Keratinocyte (primary cell): ENCODE data around the gene PLBD2. TPM values are rescaled to one million over a fixed set of nuclear protein-coding genes. Genes with fewer than 3 reads are reported as not detected.

ENCODE experiments used
- DNase-seq: peaks from one replicate; pipeline ENCODE4 v3.0.0-alpha.2; 2011; ENCODE audit warnings: low read depth, missing footprints, low spot score
- FAIRE-seq: peaks from 2 replicates; lab custom pipeline; 2011; peaks lifted over from hg19 to GRCh38; lab: Jason Lieb, UNC
- H2AFZ ChIP-seq: 2 replicates; pipeline ENCODE4 v1.6.0; 2012; ENCODE audit warnings: low read length, control low read depth, inconsistent platforms; ENCODE audit not compliant: control insufficient read depth
- H3K27ac ChIP-seq: 2 replicates; pipeline ENCODE4 v1.5.1; 2011; ENCODE audit warnings: low read length; ENCODE audit not compliant: control insufficient read depth, insufficient read depth
- H3K27me3 ChIP-seq: 3 replicates; pipeline ENCODE4 v1.6.0; 2011; ENCODE audit warnings: low read length; ENCODE audit not compliant: control insufficient read depth, insufficient read depth; ENCODE audit errors: extremely low read depth
- H3K36me3 ChIP-seq, 2 experiments: 2 replicates in 1 of 2; 3 replicates in 1 of 2; pipeline ENCODE4 v1.5.1; 2011; ENCODE audit warnings: low read length in 2 of 2, mild to moderate bottlenecking in 1 of 2; ENCODE audit not compliant: control insufficient read depth in 2 of 2, insufficient read depth in 2 of 2; ENCODE audit errors: extremely low read depth in 1 of 2
- H3K4me1 ChIP-seq: 3 replicates; pipeline ENCODE4 v1.5.1; 2011; ENCODE audit warnings: low read length; ENCODE audit not compliant: control insufficient read depth, insufficient read depth; ENCODE audit errors: extremely low read depth
- H3K4me2 ChIP-seq: 3 replicates; pipeline ENCODE4 v1.6.0; 2011; ENCODE audit warnings: low read depth, low read length; ENCODE audit not compliant: control insufficient read depth, insufficient read depth; ENCODE audit errors: extremely low read depth
- H3K4me3 ChIP-seq, 3 experiments: fragments of 200-600 bp in 1 of 3; sonication (generic) in 1 of 3; 2 replicates in 2 of 3; 3 replicates in 1 of 3; pipeline ENCODE4 v1.5.1; 2011 to 2016; ENCODE audit warnings: low read length in 3 of 3, mild to moderate bottlenecking in 3 of 3, control low read depth in 2 of 3, inconsistent platforms in 1 of 3, low read depth in 1 of 3, mixed read lengths in 1 of 3, mixed run types in 1 of 3, moderate library complexity in 1 of 3; ENCODE audit not compliant: control insufficient read depth in 2 of 3, insufficient read depth in 2 of 3; ENCODE audit errors: extremely low read depth in 1 of 3
- H3K79me2 ChIP-seq: 2 replicates; pipeline ENCODE4 v1.6.0; 2012; ENCODE audit warnings: low read length; ENCODE audit not compliant: control insufficient read depth, insufficient read depth
- H3K9ac ChIP-seq: 3 replicates; pipeline ENCODE4 v1.6.0; 2011; ENCODE audit warnings: low read length; ENCODE audit not compliant: control insufficient read depth, insufficient read depth; ENCODE audit errors: extremely low read depth
- H3K9me1 ChIP-seq: 3 replicates; pipeline ENCODE4 v1.6.0; 2011; ENCODE audit warnings: low read length; ENCODE audit not compliant: control insufficient read depth, insufficient read depth; ENCODE audit errors: extremely low read depth
- H3K9me3 ChIP-seq: 2 replicates; pipeline ENCODE4 v1.5.1; 2012; ENCODE audit warnings: low read depth, low read length; ENCODE audit not compliant: control insufficient read depth
- H4K20me1 ChIP-seq: 3 replicates; pipeline ENCODE4 v1.6.0; 2011; ENCODE audit warnings: low read length; ENCODE audit not compliant: control insufficient read depth, insufficient read depth; ENCODE audit errors: extremely low read depth
- EZH2 ChIP-seq: IDR thresholded peaks from one replicate; pipeline ENCODE4 v1.6.1; 2012; ENCODE audit warnings: inconsistent platforms, mild to moderate bottlenecking, low read length, moderate library complexity
- dilution Hi-C: fragments of 300-500 bp; cut with MboI; formaldehyde crosslinking; loops from one replicate; pipeline ENCODE4 v1.7.0; 2020; ENCODE audit warnings: low sequenced_read_pairs; ENCODE audit not compliant: extremely low pct_ligation_motif_present
- polyA plus RNA-seq, 5 experiments: library from polyadenylated mRNA; depleted of rRNA in 3 of 5; stranded (reverse) in 3 of 5; stranded (forward) in 1 of 5; unstranded in 1 of 5; fragments of >200 nt; gene quantifications; 1 replicate in 1 of 5; 2 replicates in 3 of 5; 3 replicates in 1 of 5; pipeline versions ENCODE4 v1.2.1 to v1.2.3, GENCODE V29; 2011 to 2012; ENCODE audit warnings: missing spikeins in 2 of 5, low read depth in 1 of 5, low replicate concordance in 1 of 5
- TF ChIP-seq, protein P1 (sequence below), 3 experiments: IDR thresholded peaks in 1 of 3; conservative IDR thresholded peaks in 1 of 3; optimal IDR thresholded peaks in 1 of 3; 2 replicates in 2 of 3; 3 replicates in 1 of 3; pipeline versions ENCODE3 to v1.5.1; 2011; ENCODE audit warnings: low read length in 3 of 3, mild to moderate bottlenecking in 3 of 3, moderate library complexity in 2 of 3, control low read depth in 1 of 3, inconsistent platforms in 1 of 3; ENCODE audit not compliant: insufficient read depth in 2 of 3; ENCODE audit errors: extremely low read depth in 1 of 3

Gene PLBD2
- polyA plus RNA-seq, 1 donor (not counting 4 experiments of a cell fraction or from before 2014, with no cell fraction given): 12.9 TPM

DNA sequence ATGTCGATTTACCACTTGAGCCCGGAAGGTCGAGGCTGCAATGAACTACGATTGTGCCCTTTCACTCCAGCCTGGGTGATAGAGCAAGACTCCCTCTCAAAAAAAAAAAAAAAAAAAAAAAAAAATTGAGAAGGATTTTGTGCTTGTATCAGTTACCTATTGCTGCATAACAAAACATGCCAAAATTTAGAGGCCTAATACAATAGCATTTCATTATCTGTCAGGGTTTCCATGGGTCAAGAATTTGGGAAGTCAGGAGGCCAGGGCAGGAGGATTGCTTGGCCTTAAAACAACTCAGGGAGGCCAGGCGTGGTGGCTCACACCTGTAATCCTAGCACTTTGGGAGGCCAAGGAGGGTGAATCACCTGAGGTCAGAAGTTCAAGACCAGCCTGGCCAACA lies 18.8 kb upstream of the PLBD2 start:
- H4K20me1 ChIP-seq: no peaks in the 10 kb centered on the region
- H3K27me3 ChIP-seq: no peaks in the 10 kb centered on the region
- no peak overlapping the region for H3K27ac ChIP-seq
- H3K9me3 ChIP-seq: no peaks in the 10 kb centered on the region
- H3K79me2 ChIP-seq: no peaks in the 10 kb centered on the region
- no peak for FAIRE-seq
- no peaks in the 10 kb centered on the region for H3K4me1 ChIP-seq
- no peak overlapping the region for H3K9ac ChIP-seq
- no peak overlapping the region for H3K4me2 ChIP-seq
- dilution Hi-C loops: no loop called here
- no peak for DNase-seq
- no peaks in the 10 kb centered on the region for H3K36me3 ChIP-seq
- H2AFZ ChIP-seq: no peak overlapping the region
- H3K9me1 ChIP-seq: no peaks in the 10 kb centered on the region
- TF ChIP-seq, protein P1, sequence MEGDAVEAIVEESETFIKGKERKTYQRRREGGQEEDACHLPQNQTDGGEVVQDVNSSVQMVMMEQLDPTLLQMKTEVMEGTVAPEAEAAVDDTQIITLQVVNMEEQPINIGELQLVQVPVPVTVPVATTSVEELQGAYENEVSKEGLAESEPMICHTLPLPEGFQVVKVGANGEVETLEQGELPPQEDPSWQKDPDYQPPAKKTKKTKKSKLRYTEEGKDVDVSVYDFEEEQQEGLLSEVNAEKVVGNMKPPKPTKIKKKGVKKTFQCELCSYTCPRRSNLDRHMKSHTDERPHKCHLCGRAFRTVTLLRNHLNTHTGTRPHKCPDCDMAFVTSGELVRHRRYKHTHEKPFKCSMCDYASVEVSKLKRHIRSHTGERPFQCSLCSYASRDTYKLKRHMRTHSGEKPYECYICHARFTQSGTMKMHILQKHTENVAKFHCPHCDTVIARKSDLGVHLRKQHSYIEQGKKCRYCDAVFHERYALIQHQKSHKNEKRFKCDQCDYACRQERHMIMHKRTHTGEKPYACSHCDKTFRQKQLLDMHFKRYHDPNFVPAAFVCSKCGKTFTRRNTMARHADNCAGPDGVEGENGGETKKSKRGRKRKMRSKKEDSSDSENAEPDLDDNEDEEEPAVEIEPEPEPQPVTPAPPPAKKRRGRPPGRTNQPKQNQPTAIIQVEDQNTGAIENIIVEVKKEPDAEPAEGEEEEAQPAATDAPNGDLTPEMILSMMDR (optimal IDR thresholded peaks at IDR 0.05 in 1 of 3, IDR thresholded peaks at IDR 0.05 in 1 of 3, conservative IDR thresholded peaks at IDR 0.05 in 1 of 3; ENCODE audit: extremely low read depth in 1 of 3, insufficient read depth in 2 of 3, low read length in 3 of 3): no peak
- TF ChIP-seq EZH2: no peak
- no peak overlapping the region for H3K4me3 ChIP-seq

GRCh38 chr12:113340061-113340460 lies 18.3 kb upstream of the PLBD2 start:
- H4K20me1 ChIP-seq: no peaks in the 10 kb centered on the region
- no peaks in the 10 kb centered on the region for H3K79me2 ChIP-seq
- DNase-seq (no peak), FAIRE-seq (no peak)
- no peaks in the 10 kb centered on the region for H3K4me1 ChIP-seq
- dilution Hi-C loops: no loop called here
- no peaks in the 10 kb centered on the region for H3K27me3 ChIP-seq
- H3K4me2 ChIP-seq: no peak overlapping the region
- TF ChIP-seq, protein P1 (optimal IDR thresholded peaks at IDR 0.05 in 1 of 3, IDR thresholded peaks at IDR 0.05 in 1 of 3, conservative IDR thresholded peaks at IDR 0.05 in 1 of 3; ENCODE audit: extremely low read depth in 1 of 3, insufficient read depth in 2 of 3, low read length in 3 of 3): no peak
- TF ChIP-seq EZH2: no peak
- no peaks in the 10 kb centered on the region for H3K9me1 ChIP-seq
- no peaks in the 10 kb centered on the region for H3K9me3 ChIP-seq
- no peak overlapping the region for H3K27ac ChIP-seq
- no peak overlapping the region for H2AFZ ChIP-seq
- no peak overlapping the region for H3K4me3 ChIP-seq
- H3K36me3 ChIP-seq: no peaks in the 10 kb centered on the region
- no peak overlapping the region for H3K9ac ChIP-seq
